Stimulated activated CD8-positive, alpha-beta memory T cell treated with anti-CD3 and anti-CD28 coated beads, Interleukin-4, amount 100 ng/mL, for 48 hours (primary cell): ENCODE results near the gene PLCG2.
"Not testable (repeated sequence)": the region's sequence is repeated elsewhere in the genome, so short reads cannot be mapped to it uniquely, and the experiment has no call there.

Experiments used
- DNase-seq: peaks from one replicate; pipeline ENCODE4 v3.0.0-alpha.2; 2020

PLCG2 gene

DNA sequence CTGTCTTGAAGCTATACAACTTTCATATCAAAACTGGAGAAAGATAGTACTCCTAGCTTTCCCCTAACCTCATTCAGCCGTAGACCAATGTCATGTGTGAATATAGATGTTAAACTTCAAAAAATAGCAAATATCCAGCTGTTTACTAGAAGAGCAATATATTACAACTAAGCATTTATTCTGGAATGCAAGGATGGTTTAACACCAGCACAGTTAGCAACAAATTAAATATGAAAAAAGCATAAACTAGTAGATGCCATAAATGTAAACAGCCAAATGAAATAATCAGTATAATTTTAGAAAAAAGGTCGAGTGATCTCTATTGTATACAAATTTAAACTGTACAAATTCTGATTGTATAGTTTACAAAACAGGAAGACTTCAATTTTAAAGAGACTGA, 172.5 kb downstream of the PLCG2 start:
- no peak for DNase-seq

GRCh38 chr16:81956213-81956948, 177.3 kb downstream of the PLCG2 start:
- no peak for DNase-seq

GRCh38 chr16:81964808-81965207, 185.7 kb downstream of the PLCG2 start:
- DNase-seq: no peak

GRCh38 chr16:81967358-81967757, 188.3 kb downstream of the PLCG2 start:
- no peak for DNase-seq

GRCh38 chr16:81971853-81972252, 192.8 kb downstream of the PLCG2 start:
- no peak for DNase-seq

DNA sequence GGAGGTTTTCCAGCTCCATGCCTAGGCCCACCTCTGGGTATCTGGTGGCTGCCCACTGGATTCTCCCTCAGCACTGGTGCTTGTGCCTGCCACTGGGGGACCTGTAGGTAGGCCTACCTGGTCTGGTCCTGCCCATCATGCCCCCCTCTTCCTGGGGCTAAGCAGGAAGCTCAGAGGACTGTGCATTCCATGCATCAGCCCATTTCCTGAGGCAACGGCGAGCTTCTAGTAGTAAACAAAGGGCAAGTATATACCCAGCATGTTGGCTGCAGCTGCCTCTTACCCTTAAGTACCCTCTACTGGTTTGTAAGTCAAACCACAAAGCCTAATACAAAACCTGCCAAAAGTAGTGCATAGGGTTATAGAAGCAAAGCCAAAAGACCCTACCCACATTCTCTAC, 194.6 kb downstream of the PLCG2 start:
- DNase-seq: no peak

GRCh38 chr16:81975637-81976036, 196.5 kb downstream of the PLCG2 start:
- DNase-seq: no peak

GRCh38 chr16:81977335-81977942, 198.3 kb downstream of the PLCG2 start:
- not testable (repeated sequence) for DNase-seq

DNA sequence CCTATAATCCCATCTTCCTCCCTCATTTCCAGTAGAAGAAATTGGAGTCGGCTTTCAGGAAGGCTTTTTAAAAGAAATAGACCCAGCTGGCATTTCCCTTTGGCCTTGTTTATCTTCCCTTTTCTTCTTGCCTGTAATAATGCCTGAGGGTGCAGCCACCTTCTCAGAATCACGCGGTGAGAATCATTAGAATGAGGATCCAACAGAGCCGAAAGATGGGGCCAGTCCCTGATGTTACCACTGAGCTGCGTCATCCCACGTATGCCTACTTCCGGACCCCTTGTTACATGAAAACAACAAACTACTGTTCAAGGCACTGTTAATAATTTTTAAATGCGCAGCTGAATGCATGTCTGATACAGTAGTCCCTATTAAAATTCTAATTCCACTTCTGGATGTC, 208.0 kb downstream of the PLCG2 start:
- DNase-seq: no peak

GRCh38 chr16:81987706-81988105, 208.6 kb downstream of the PLCG2 start:
- DNase-seq: no peak

DNA sequence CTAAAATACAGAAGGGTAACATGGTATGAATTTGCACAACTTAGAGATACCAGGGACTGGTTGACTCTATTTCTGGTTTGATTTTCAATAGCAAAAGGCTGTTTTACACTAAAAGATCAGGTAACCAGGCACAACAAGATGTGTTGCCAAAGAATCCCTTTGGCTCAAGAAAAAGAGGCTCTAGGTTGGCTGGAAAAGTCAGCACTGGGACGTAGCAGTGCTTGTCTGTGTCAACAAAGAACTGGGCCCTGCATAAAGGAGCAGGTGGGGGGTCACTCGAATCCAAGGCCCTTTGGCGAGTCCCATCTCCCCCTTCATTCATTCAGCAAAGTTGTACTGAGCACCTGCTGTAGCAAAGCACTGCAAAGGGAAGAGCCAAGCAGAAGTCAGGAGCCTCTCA, 213.8 kb downstream of the PLCG2 start:
- DNase-seq: no peak

DNA sequence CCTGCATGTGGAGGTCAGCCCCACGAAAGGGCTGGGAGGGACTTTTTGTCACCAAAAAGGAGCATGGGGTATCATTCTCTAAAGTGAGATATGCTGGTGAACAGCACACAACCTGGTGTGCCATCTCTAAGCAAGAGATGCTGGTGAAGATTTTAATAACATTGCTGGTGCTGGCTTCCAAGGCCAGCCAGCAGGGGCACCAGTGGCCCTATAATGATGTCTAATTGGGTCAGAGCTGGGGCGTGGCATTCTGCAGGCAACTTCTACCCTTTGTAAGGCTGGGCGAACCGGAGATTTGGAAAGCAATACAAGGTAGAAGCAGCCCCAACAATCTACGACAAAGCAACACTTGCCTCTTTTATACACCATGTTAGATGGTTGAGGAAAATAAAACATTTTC, 215.4 kb downstream of the PLCG2 start:
- DNase-seq: no peak

DNA sequence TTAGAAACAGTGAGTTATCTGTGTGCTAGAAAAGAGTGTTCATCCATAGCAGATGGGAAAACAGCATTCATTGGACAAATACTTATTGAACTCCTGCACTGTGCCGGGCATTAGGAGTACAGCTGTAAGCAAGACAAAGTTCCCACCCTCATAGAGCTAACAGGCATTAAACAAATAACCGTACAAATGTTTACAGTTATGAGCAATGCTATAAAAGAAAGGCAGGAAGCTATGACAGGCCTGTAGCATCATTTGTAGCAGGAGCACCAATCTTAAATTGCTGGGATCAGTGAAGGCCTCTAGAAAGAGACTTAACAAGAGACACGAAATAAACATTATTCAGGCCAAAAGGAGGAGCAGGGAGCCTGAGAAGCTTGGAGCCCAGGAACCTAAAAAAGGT, 216.6 kb downstream of the PLCG2 start:
- DNase-seq: no peak

GRCh38 chr16:81996664-81997509, 217.8 kb downstream of the PLCG2 start:
- no peak for DNase-seq

- DNase-seq: no peak
Measured at GRCh38 chr16:81997738-81998137, 218.6 kb downstream of the PLCG2 start.

GRCh38 chr16:82002831-82003230, 223.7 kb downstream of the PLCG2 start:
- DNase-seq: no peak

DNA sequence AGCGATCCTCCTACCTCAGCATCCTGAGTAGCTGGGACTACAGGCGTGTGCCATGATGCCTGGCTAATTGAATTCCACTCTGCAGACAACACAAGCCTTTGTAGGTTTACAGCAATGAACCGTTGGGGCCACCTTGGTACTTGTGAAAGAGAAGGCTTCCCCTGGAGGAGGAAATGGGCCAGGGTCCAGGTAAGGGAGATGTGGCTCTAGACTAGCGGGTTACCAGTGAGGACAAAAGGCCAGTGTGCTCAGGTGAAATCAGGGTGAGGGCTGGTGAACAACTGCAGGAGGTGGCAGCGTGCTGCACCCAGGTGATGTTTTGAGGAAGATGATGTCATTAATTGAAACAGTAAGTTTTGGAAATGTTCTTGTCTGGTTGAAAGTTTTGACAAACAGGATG, 225.5 kb downstream of the PLCG2 start:
- no peak for DNase-seq

DNA sequence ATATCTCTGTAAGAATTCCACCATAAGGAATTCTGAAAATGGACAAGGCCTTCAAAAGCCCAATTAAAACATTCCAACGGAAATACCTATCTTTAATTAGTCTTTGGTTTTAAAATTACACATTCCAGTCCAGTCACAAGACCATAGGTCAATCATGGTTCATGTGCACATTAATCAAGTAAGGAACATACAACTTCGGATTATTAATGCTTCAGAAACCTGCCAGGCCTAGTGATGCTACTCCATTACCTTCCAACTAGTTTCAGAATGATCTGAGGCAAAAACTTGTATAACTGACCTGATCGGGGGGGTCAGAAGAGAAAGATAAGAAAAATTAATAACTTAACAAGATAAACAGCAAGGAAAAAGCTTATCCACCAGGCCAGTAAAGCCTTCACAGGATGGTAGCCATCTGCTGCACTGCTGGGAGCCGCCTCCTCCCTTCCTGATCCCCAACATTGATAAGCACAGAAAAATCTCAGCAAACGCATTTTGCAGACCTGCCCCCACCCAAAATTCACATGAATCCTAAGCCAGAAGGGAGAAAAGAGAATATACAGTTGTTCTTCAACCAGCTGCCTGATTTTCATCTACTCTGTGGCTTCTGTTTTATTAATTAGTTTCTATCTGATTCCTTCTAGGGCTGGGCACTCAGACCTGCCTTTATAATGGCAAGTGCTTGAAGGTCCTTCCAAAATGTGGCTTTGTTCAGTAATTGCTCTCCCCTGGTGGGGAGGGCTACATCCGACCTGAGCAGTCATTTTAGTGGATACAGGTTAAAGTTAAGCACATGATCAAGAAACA, 226.1 kb downstream of the PLCG2 start:
- DNase-seq: no peak

GRCh38 chr16:82006036-82006435, 226.9 kb downstream of the PLCG2 start:
- DNase-seq: no peak

- no peak for DNase-seq
Measured at GRCh38 chr16:82007189-82007588, 228.1 kb downstream of the PLCG2 start.

DNA sequence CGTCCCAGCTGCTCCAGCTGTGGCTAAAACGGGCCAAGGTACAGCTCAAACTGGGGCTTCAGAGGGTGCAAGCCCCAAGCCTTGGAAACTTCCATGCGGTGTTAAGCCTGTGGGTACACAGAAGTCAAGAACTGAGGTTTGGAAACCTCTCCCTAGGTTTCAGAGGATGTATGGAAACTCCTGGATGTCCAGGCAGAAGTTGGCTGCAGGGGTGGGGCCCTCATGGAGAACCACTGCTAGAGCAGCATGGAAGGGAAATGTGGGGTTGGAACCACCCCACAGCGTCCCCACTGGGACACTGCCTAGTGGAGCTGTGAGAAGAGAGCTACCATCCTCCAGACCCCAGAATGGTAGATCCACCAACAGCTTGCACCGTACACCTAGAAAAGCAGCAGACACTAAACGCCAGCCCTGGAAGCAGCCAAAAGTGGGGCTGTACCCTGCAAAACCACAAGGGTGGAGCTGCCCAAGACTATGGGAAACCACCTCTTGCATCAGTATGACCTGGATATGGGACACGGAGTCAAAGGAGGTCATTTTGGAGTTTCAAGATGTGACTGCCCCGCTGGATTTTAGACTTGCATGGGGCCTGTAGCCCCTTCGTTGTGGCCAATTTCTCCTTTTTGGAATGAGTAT, 230.0 kb downstream of the PLCG2 start:
- no peak for DNase-seq

DNA sequence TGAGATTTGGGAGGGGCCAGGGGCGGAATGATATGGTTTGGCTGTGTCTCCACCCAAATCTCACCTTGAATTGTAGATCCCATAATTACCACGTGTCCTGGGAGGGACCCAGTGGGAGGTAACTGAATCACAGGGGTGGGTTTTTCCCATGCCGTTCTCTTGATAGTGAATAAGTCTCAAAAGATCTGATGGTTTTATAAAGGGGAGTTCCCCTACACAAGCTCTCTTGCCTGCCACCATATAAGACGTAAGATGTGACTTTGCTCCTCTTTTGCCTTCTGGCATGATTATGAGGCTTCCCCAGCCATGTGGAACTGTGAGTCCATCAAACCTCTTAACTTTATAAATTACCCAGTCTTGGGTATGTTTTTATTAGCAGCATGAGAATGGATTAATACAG, 230.7 kb downstream of the PLCG2 start:
- not testable (repeated sequence) for DNase-seq

GRCh38 chr16:82010649-82011048, 231.6 kb downstream of the PLCG2 start:
- DNase-seq: no peak
